Neural cell (in vitro differentiated cells): ENCODE results near the gene ZFR2.

Experiments
- EZH2 ChIP-seq: fragments of 200-600, 300-800 bp; shearing (Covaris generic), sonication (generic); IDR thresholded peaks from 2 replicates; pipeline ENCODE4 v1.6.1; 2014; ENCODE audit warnings: antibody characterized with exemption, low read length, borderline replicate concordance, mild to moderate bottlenecking; ENCODE audit not compliant: insufficient read depth, poor library complexity, severe bottlenecking
- POLR2AphosphoS5 ChIP-seq: IDR thresholded peaks from 2 replicates; pipeline ENCODE4 v1.6.1; 2012
- RAD21 ChIP-seq: fragments of 450-650 bp; conservative IDR thresholded peaks from 2 replicates; pipeline ENCODE4 v1.6.1; 2014; ENCODE audit warnings: antibody characterized with exemption, mild to moderate bottlenecking, moderate library complexity
- SMC3 ChIP-seq: fragments of 450-650 bp; conservative IDR thresholded peaks from 2 replicates; pipeline ENCODE4 v1.6.1; 2014; ENCODE audit warnings: antibody characterized with exemption, mild to moderate bottlenecking, moderate library complexity; ENCODE audit not compliant: poor library complexity
- TF ChIP-seq, protein P1 (sequence below): fragments of 450-650 bp; IDR thresholded peaks from 2 replicates; pipeline ENCODE4 v1.5.1; 2014; ENCODE audit warnings: antibody characterized with exemption, mild to moderate bottlenecking, moderate library complexity; ENCODE audit not compliant: poor library complexity, severe bottlenecking

DNA sequence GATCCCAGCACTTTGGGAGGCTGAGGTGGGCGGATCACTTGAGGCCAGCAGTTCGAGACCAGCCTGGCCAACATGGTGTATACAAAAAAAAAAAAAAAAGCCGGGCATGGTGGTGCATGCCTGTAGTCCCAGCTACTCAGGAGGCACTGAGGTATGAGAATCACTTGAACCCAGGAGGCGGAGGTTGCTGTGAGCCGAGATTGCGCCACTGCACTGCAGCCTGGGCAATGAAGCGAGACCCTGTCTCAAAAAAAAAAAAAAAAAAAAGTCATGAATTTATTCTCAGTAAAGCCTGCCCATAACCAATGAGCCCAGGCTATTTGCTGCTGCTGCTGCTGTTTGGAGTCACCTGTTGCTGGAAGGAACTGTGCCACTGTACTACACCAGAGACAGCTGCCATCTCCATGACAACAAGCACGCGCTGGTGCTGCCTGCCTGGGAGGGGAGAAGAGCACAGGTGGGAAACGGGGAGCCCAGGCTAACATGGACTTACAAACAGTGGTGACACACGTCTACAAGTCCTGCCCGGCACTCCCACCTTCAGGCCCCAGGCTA, 11.3 kb downstream of the ZFR2 start:
- TF ChIP-seq EZH2, result no peak
- TF ChIP-seq, protein P1, sequence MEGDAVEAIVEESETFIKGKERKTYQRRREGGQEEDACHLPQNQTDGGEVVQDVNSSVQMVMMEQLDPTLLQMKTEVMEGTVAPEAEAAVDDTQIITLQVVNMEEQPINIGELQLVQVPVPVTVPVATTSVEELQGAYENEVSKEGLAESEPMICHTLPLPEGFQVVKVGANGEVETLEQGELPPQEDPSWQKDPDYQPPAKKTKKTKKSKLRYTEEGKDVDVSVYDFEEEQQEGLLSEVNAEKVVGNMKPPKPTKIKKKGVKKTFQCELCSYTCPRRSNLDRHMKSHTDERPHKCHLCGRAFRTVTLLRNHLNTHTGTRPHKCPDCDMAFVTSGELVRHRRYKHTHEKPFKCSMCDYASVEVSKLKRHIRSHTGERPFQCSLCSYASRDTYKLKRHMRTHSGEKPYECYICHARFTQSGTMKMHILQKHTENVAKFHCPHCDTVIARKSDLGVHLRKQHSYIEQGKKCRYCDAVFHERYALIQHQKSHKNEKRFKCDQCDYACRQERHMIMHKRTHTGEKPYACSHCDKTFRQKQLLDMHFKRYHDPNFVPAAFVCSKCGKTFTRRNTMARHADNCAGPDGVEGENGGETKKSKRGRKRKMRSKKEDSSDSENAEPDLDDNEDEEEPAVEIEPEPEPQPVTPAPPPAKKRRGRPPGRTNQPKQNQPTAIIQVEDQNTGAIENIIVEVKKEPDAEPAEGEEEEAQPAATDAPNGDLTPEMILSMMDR, result no peak
- no peak for TF ChIP-seq POLR2AphosphoS5
- TF ChIP-seq SMC3, result no peak
- TF ChIP-seq RAD21, result no peak
